ENCODE measurements around the gene TMEM181. TPM values are rescaled to one million over a fixed set of nuclear protein-coding genes. Genes with fewer than 3 reads are reported as not detected.

Gene TMEM181
- total and polyA plus RNA-seq, 4 donors, result 6.4 to 15.6 (median 12.6) TPM

DNA sequence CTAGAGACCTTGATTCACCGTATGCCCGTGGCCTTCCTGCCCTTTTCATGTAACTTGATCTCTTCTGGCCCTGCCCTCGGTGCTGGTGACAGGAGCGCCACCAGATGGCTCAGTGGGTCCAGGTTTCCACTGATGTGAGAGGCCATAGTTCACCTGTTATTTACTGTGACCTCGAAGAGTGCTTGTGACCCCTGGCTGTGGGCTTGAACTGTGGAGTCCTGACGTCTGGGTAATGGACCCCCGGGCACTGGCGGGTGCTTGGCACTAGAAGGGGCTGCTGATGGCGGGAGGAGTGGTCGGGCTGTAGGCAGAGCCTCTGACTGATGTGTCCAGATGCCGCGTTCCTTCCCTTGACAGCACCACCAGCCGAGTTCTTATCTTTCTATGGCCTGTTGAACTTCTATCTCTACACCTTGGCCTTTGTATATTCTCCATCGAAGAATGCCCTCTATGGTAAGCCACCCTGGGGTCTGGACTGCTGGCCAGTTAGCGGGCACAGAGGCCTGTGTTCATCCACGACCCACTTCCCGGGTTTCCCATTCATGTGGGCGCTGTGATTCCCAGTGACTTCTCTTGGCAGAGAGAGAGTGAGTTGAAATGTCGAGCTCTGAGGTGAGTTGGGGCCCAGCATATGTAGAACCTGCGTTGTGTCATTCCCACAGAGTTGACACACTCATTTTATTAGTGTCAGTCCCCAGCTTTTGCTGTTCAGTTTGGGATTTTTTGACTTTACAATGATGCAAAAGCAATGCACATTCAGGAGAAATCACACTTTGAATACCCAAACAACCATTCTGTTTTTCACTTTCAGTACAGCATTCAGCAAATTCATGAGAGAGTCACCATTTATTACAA, 69.7 kb downstream of the TMEM181 start:
- no peaks in the 10 kb centered on the region for H3K27me3 ChIP-seq (ENCODE audit: control insufficient read depth in 4 of 4, insufficient read depth in 4 of 4, low read length in 3 of 4)
- no peak overlapping the region for H3K27ac ChIP-seq (ENCODE audit: low read depth in 1 of 2, low read length in 2 of 2)
- H3K36me3 ChIP-seq (ENCODE audit: control insufficient read depth in 4 of 4, insufficient read depth in 3 of 4, low read depth in 1 of 4, low read length in 3 of 4), result peaks cover 5 to 25% (median 10%) of the 10 kb centered on the region in 4 donors
- WGBS, result 74% methylated on average over 20 of the region's 20 CpGs
- no peak overlapping the region for H3K9ac ChIP-seq (ENCODE audit: low read depth in 1 of 2, low read length in 2 of 2)
- H3K9me3 ChIP-seq (ENCODE audit: control insufficient read depth in 4 of 4, low read length in 3 of 4), result no peaks in the 10 kb centered on the region
- TF ChIP-seq YY1 (IDR thresholded peaks at IDR 0.05) (no peak), HNF4G (IDR thresholded peaks at IDR 0.05) (peak; percentile 28), HNF4A (conservative IDR thresholded peaks at IDR 0.05) (peak; percentile 36 to 79), NR2F2 (IDR thresholded peaks at IDR 0.05) (peak; percentile 68), CTCF (IDR thresholded peaks at IDR 0.05; ENCODE audit: low read depth, low read length, missing input control) (peak; percentile 32), RXRA (IDR thresholded peaks at IDR 0.05) (peak in 1 of 2 donors; percentile 74), ZBTB33 (IDR thresholded peaks at IDR 0.05) (no peak), MAX (IDR thresholded peaks at IDR 0.05) (no peak), JUND (IDR thresholded peaks at IDR 0.05) (no peak), REST (IDR thresholded peaks at IDR 0.05) (no peak), RAD21 (IDR thresholded peaks at IDR 0.05) (peak in 1 of 2 donors; percentile 75), FOXA2 (IDR thresholded peaks at IDR 0.05) (no peak), SP1 (IDR thresholded peaks at IDR 0.05) (peak; percentile 56), ATF3 (IDR thresholded peaks at IDR 0.05) (no peak)
- peak; percentile 56 for DNase-seq (ENCODE audit: low spot score)
- H3K4me3 ChIP-seq (ENCODE audit: low read depth in 1 of 3, low read length in 3 of 3), result no peak overlapping the region
- peaks cover 0 to 18% (median 5%) of the 10 kb centered on the region in 4 donors for H3K4me1 ChIP-seq (ENCODE audit: control insufficient read depth in 4 of 4, insufficient read depth in 4 of 4, low read length in 3 of 4)

Measured in liver (tissue), 9 donors.